Medulla oblongata (tissue), 1 donor: ENCODE results near the gene THSD4.
A peak's percentile ranks its signal among the peaks of the same experiment; 100 is the strongest.

Source experiments
- DNase-seq: peaks from one replicate; pipeline ENCODE4 v3.0.0-alpha.2; 2015; ENCODE audit errors: extremely low spot score

Gene THSD4

GRCh38 chr15:71455107-71455506 lies 339.8 kb downstream of the THSD4 start:
- no peak for DNase-seq

DNA sequence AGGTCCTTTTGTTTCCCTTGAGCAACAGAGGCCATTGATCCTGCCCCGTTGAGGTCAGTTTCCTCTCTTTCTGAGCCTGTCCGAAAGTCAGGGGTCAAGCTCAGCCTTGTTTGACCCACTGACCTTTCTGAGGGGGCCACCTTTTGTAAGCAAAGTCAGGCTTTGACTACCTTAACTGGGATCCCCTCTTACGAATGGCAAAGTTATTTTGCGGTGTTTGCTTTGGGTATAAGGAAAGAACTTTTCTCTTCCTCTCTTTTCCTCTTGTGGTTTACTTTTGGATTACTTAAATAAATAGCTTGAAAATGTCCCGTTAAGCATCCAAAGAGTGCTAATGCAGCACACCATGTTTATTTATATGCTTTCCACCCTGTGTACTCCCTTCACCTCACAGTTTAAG lies 340.6 kb downstream of the THSD4 start:
- DNase-seq: no peak

GRCh38 chr15:71456362-71456761 lies 341.1 kb downstream of the THSD4 start:
- no peak for DNase-seq

GRCh38 chr15:71456811-71457210 lies 341.5 kb downstream of the THSD4 start:
- no peak for DNase-seq

- no peak for DNase-seq
Measured at GRCh38 chr15:71458089-71458660, 342.9 kb downstream of the THSD4 start.

- DNase-seq: peak; percentile 55
Measured at GRCh38 chr15:71461748-71462147, 346.5 kb downstream of the THSD4 start.

DNA sequence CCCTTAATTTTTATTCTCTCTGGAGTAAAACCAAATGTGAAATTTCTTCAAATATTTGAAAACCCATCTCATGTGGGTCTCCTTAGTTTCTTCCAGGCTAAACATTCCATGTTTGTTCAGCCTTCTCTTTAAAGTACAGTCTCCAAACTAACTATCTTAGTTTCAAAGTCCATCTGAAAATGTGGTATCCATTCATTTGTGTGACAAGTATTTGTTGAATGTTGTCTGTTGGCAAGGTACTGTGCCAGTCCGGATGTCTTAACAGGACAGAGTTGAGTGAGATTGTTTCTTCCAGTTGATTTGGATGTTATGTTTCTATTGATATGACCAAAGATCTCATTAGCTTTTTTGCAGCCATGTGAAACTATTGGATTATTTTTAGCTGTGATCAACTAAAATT lies 347.4 kb downstream of the THSD4 start:
- no peak for DNase-seq

DNA sequence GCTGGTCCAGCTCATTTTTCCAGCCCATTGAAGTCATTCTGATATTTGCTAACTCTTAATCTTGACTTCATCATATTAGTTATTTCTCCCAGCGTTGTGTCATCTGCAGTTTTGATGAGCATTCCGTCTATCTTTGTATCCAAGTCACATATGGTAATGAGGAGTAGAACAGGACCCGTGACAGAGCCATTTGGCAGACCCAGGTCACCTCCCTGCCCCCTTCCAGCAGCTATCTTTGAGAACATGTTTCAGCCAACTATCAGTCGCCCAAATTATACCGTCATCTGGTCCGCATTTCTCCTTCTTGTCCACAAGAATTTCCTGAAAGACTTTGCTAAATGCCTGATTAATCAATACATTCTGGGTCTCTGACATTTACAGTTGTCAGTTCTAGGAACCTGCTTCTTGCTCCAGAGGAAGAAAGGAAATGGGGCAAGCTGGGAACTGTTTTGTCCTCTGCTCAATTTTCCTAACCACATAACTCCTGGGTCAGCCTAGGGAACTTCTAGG lies 347.9 kb downstream of the THSD4 start:
- DNase-seq: no peak

DNA sequence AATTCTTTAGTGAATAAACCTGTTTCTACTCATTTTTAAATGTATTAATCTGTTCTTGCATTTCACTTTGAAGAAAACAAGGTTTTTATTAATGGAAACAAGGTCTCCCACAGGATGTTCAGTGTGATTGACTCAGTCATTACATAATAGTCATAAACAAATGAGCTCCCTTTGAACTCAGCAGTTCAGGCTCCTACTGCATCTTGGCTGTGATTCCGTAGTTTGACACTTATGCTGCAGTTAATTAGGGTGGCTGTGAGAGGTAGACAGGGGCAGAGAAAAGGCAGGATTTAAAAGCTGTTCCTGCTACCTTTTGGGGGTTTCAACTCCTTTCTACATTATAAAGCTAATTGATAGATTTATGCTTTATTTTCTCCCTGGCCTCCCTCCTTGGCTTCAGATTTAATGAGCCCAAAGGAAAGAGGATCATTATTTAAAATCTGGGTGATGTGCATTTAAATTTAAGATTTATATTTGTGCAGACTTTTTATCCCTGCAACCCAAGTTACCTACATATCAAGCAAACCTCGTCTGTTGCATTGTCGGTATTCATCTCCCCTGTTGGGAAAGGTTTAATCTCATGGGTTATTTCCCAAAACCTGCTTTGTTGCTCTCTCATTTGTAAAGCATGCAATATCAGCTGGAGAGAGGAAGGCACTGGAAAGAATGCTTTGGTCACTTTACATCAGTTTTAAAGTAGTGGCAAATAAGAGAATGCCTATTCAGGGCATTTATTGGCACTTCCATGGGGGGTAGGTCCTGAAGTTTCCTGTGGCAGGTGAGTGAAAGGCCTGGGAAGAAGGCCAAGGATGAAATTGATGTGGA lies 350.1 kb downstream of the THSD4 start:
- DNase-seq: peak; percentile 6

DNA sequence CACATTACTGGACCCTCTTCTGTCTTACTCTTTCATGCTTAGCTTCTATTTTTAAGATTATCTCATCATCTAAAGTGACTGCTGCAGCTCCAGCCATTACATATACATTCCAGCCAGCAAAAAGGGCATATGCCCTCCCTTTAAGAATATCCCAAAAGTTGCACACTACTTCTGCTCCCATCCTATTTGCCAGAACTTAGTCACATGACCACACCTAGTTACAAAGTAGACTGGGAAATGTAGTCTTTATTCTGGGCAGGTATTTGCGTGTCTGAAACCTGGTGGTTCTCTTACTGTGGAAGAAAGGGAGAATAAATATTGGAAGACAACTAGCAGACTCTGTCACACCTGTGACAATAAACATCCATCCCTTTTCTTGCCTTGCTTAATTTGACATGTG lies 353.4 kb downstream of the THSD4 start:
- no peak for DNase-seq

DNA sequence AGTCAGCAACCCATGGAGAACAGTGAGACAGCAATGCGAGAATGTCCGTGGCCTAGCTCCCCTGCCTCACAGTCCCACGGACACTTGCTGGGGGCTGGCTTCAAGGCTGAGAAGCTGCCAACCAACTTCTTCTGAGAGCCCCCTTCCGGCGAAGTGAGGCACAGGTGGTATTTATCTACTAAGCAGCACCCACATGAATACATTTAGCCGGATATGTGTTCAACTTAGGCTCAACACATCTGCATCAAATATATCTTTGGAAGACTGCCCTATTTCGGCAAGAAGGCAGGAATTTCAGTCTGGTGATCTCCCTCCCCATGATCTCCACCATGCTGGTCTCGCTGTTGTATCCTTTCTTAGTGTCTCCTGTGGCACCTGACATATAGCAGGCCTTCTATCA lies 354.1 kb downstream of the THSD4 start:
- DNase-seq: no peak

DNA sequence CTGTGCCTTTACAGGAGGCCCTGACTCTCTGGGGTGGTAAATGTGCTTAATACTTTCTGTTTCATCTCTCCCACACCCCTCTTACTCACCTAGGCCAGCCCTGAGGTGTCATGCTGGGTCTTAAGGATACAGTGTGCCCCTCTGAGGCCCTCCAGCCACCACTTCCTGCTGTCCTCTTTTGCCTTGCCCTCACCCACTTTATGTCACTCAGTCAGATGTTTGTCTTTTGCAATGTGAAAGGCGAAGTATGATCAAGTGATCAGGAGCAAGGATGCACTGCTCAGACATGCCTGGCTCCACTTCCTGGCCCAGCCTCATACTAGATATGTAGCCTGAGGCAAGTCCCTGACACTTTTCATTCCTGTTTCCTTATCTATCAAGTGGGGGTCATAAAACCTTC lies 356.1 kb downstream of the THSD4 start:
- no peak for DNase-seq

DNA sequence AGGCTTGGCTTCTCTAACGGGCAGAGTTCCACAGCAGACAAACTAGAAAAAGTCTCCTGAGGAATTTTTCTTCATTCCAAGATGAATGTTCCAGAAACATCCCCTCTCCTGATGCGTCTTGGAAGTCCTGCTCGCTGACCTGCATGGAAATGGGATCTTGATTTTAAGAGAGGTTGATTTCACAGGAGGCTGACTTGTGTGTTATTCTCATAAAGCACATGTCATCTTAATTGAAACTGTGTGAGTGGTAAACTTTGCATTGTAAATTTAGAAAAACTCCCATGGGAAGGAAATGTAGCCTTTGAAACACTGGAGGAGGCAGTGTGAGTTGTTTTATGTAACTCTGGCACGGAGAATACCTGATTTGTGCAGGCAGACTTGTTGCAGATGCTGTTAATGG lies 357.3 kb downstream of the THSD4 start:
- peak; percentile 11 for DNase-seq

DNA sequence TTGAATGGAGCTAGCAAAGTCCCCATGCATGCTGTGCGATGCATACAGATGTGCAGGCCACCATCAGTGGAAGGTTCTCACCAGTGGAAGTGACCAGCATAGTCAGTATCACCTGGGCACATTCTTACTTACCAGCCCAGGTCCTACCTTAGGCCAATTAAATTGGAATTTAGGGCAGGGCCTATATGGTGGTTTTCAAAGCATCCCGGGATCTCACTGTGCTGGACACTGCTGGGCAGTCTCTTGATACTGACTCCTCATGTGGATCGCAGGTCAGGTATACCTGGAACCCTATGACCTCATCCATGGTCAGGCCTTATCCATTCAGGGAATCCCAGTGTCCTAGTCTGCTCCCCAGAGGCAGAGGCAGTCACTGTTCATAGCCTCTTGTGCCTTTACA lies 358.5 kb downstream of the THSD4 start:
- DNase-seq: no peak

DNA sequence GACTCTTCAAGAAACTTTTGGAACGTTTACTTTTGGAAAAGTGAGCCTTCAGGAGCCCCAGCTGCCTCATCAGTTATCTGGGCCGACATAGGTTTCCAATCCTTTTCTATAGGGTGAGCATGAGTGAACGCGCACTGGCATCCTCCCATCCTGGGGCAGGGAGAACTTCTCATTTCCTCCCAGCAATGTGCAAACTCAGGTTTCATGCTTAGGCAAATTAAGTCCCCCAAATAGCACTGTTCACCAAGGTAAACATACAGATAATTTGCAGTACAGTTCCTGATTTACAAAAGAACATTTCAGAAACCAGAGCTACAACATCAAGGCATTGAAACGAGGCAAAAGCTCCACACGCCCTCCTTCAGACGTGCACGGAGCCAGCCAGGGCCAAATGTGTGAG lies 361.6 kb downstream of the THSD4 start:
- DNase-seq: no peak

DNA sequence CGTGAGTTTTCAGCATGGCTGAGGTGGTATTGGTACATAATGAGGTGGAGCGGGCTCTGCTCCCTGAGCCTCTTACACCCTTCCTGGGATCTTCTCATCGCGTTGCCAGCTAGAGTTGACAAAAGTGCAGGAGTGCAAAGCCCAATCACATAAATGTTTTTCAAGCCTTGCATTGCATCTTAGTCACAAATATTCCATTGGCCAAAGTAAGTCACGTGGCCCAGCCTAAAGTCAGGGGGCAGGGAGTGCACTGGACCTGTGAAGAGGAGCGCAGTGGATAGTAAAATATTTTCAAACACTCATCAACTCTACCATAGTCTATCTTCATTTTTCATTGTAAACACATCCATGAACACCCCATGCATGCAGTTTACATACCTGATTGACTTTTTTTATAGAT lies 365.3 kb downstream of the THSD4 start:
- no peak for DNase-seq

- DNase-seq: no peak
Measured at GRCh38 chr15:71484080-71484479, 368.8 kb downstream of the THSD4 start.

- no peak for DNase-seq
Measured at GRCh38 chr15:71485094-71485693, 369.9 kb downstream of the THSD4 start.

DNA sequence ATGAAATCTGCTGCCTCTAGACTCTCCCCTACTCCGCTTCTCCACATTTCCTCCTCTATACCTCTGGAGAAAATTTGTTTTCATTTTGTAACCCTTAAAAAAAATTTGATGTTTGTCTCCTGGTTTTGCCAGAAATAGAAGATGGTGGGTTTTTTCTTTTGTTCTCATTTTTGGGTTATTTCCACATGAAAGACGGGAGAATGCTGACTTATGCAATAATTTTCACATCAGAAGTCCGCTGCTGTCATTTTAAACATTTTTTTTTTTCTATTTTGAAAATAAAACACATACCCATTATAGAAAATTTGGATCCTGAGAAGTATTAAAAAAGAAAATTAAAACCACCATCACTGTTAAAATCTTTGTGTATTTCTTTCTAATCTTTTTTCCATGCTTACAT lies 374.3 kb downstream of the THSD4 start:
- DNase-seq: no peak

GRCh38 chr15:71493526-71493925 lies 378.3 kb downstream of the THSD4 start:
- no peak for DNase-seq

DNA sequence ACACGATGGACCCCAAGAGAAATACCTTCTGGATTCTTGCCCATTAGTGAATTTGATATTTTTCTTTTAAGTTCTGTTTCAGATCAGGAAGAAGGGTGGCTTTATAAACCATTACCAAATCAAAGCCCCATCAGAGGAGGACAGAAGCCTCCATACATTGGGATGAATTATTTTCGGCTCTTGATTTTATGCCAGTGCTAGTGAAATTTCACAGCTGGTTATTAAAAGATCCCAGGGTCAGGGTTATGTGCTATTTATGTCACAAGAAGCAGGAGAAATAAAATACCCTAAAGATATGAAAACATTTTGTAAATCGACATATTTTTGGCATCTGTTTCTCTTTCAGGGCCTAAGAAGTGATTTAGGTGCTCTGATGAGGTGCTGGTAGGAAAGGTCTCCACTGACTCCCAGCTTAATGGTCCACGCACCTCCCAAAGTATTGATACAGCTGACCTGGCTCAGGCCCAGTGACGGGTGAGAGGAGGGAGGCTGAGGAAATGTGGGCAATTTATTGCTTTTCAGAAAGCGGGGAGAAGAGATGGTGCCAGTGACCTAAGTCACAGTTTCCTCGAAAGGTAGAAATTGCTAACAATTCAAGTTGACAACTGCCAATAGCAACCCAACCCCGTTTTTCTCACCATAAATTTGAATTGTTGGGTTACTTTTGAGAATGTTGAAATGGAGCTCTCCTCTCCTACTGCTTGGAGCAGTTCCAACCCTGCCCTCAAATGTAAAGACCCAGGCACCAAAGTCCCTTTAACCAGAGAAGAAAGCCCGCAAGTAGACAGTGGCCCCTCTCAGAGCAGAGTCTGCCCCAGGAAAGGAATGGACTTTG lies 379.5 kb downstream of the THSD4 start:
- no peak for DNase-seq

- no peak for DNase-seq
Measured at GRCh38 chr15:71495398-71495780, 380.1 kb downstream of the THSD4 start.
